ENCODE measurements around the gene HIBCH. TPM values are rescaled to one million over a fixed set of nuclear protein-coding genes. Genes with fewer than 3 reads are reported as not detected.

HIBCH gene
- total and polyA plus RNA-seq, 2 of the 4 experiments (the other 2 are of a cell fraction) = 8.8 to 11.9 TPM

DNA sequence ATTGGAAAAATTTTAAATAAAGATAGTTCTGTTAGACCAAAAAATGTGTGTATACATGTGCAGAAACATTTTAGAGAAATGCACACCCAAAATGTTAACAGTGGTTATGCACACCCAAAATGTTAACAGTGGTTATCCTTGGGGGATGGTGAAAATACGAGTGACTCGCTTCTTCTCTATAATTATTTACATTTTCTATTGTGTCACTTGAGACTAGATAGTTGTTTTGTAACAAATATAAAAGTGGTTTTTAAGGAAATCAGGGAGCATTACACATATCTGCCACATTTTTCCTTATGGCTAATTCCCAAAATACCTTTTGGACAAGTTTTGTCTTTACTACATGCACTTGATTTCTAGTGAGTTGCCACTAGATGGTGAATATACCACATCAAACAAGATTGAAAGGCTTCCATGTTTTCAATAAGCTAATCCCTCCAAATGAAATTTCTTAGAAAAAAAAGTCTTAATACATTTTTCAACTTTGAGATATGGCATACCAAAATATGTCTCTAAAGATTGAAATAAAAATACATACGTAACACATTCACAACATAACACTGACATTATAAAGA, 9.0 kb upstream of the HIBCH start:
- H4K5ac ChIP-seq (ENCODE audit: low read depth, low read length) = no peak overlapping the region
- H2AK5ac ChIP-seq (ENCODE audit: low read depth, low read length) = no peak overlapping the region
- TF ChIP-seq CEBPB (IDR thresholded peaks at IDR 0.05; ENCODE audit: low read depth, low read length) (no peak), RAD21 (IDR thresholded peaks at IDR 0.05; ENCODE audit: low read length) (peak; percentile 22; the same call in 1 of the 2 replicates)
- TF ChIP-seq, protein P1, sequence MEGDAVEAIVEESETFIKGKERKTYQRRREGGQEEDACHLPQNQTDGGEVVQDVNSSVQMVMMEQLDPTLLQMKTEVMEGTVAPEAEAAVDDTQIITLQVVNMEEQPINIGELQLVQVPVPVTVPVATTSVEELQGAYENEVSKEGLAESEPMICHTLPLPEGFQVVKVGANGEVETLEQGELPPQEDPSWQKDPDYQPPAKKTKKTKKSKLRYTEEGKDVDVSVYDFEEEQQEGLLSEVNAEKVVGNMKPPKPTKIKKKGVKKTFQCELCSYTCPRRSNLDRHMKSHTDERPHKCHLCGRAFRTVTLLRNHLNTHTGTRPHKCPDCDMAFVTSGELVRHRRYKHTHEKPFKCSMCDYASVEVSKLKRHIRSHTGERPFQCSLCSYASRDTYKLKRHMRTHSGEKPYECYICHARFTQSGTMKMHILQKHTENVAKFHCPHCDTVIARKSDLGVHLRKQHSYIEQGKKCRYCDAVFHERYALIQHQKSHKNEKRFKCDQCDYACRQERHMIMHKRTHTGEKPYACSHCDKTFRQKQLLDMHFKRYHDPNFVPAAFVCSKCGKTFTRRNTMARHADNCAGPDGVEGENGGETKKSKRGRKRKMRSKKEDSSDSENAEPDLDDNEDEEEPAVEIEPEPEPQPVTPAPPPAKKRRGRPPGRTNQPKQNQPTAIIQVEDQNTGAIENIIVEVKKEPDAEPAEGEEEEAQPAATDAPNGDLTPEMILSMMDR (conservative IDR thresholded peaks at IDR 0.05; ENCODE audit: low read depth, low read length) = peak; percentile 36
- H2BK120ac ChIP-seq (ENCODE audit: low read depth, low read length) = no peak overlapping the region
- H3K36me3 ChIP-seq (ENCODE audit: control insufficient read depth, insufficient read depth, low read length) = no peaks in the 10 kb centered on the region
- no TSS peak for BruUV-seq (replicated peaks)
- H3K23ac ChIP-seq (ENCODE audit: low read depth, low read length) = no peak overlapping the region
- in situ Hi-C loops (cut with MboI; ENCODE audit: low sequenced_read_pairs) = no loop called here
- H3K4me2 ChIP-seq (ENCODE audit: low read depth, low read length) = no peak overlapping the region
- intact Hi-C loops (cut with micrococcal nuclease) = loop anchor here (1.0 kb wide), 1 partner anchor 183 kb away; no protein-coding TSS in a partner anchor
- no peaks in the 10 kb centered on the region for H3K27me3 ChIP-seq (ENCODE audit: control insufficient read depth, insufficient read depth, low read length)
- no peak overlapping the region for H3K56ac ChIP-seq (ENCODE audit: extremely low read depth, insufficient read depth, low read length)
- no peak overlapping the region for H4K8ac ChIP-seq (ENCODE audit: low read depth in 2 of 2, low read length in 2 of 2)
- no peak overlapping the region for H2BK5ac ChIP-seq (ENCODE audit: low read depth, low read length, poor library complexity, severe bottlenecking)
- no peak overlapping the region for H4K91ac ChIP-seq (ENCODE audit: insufficient read depth, low read depth, low read length)
- ChIA-PET POLR2A (ENCODE audit: unreplicated experiment) (no interaction called here), CTCF (interaction anchor here (0.6 to 1.3 kb wide), 3 partner anchors 9 to 23 kb away, joined by 3 to 5 read pairs (median 3); partner anchors contain the start of genes HIBCH and INPP1)
- no peak overlapping the region for H3K18ac ChIP-seq (ENCODE audit: low read depth, low read length)
- no peaks in the 10 kb centered on the region for H3K9me1 ChIP-seq (ENCODE audit: insufficient read depth, low read length)
- H3K4me3 ChIP-seq (ENCODE audit: insufficient read depth, low read depth, low read length) = no peak overlapping the region
- H2BK20ac ChIP-seq (ENCODE audit: low read depth, low read length) = no peak overlapping the region
- no peak overlapping the region for H3K14ac ChIP-seq (replicated peaks; ENCODE audit: low read depth, low read length)
- no peak overlapping the region for H2AK9ac ChIP-seq (replicated peaks; ENCODE audit: low read depth, low read length, poor library complexity)
- H2AFZ ChIP-seq (replicated peaks; ENCODE audit: low read length, poor library complexity) = no peak overlapping the region
- no peaks in the 10 kb centered on the region for H3K79me1 ChIP-seq (ENCODE audit: low read depth in 1 of 2, low read length in 2 of 2)
- H3K4me1 ChIP-seq (ENCODE audit: control insufficient read depth, insufficient read depth, low read length) = no peaks in the 10 kb centered on the region
- no peak overlapping the region for H3K9ac ChIP-seq (ENCODE audit: low read depth, low read length)
- no peaks in the 10 kb centered on the region for H3K9me3 ChIP-seq (ENCODE audit: control insufficient read depth, insufficient read depth, low read length)
- H4K20me1 ChIP-seq (ENCODE audit: insufficient read depth, low read length) = no peaks in the 10 kb centered on the region
- WGBS, 2 experiments (ENCODE audit: extremely low coverage in 2 of 2, insufficient read length in 1 of 2) = no CpG with 5 or more reads among the region's 3 CpGs
- dilution Hi-C loops (cut with HindIII; ENCODE audit: low sequenced_read_pairs, unreplicated experiment) = no loop called here
- no peak overlapping the region for H3K27ac ChIP-seq (ENCODE audit: insufficient read depth, low read length)
- no peak overlapping the region for H3K4ac ChIP-seq (ENCODE audit: low read depth, low read length)
- H2BK15ac ChIP-seq (ENCODE audit: low read depth, low read length) = no peak overlapping the region
- ATAC-seq (ENCODE audit: low read depth) = peak; percentile 44
- peak; percentile 33 for DNase-seq
